ENCODE results near the gene DLX6.

The DLX6 gene

GRCh38 chr7:97020996-97021746 is 15.8 kb downstream of the DLX6 start:
- TF ChIP-seq, protein P1, sequence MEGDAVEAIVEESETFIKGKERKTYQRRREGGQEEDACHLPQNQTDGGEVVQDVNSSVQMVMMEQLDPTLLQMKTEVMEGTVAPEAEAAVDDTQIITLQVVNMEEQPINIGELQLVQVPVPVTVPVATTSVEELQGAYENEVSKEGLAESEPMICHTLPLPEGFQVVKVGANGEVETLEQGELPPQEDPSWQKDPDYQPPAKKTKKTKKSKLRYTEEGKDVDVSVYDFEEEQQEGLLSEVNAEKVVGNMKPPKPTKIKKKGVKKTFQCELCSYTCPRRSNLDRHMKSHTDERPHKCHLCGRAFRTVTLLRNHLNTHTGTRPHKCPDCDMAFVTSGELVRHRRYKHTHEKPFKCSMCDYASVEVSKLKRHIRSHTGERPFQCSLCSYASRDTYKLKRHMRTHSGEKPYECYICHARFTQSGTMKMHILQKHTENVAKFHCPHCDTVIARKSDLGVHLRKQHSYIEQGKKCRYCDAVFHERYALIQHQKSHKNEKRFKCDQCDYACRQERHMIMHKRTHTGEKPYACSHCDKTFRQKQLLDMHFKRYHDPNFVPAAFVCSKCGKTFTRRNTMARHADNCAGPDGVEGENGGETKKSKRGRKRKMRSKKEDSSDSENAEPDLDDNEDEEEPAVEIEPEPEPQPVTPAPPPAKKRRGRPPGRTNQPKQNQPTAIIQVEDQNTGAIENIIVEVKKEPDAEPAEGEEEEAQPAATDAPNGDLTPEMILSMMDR (IDR thresholded peaks at IDR 0.05; ENCODE audit: extremely low read depth, missing control alignments), result no peak
- no peak for DNase-seq (ENCODE audit: low spot score)

DNA sequence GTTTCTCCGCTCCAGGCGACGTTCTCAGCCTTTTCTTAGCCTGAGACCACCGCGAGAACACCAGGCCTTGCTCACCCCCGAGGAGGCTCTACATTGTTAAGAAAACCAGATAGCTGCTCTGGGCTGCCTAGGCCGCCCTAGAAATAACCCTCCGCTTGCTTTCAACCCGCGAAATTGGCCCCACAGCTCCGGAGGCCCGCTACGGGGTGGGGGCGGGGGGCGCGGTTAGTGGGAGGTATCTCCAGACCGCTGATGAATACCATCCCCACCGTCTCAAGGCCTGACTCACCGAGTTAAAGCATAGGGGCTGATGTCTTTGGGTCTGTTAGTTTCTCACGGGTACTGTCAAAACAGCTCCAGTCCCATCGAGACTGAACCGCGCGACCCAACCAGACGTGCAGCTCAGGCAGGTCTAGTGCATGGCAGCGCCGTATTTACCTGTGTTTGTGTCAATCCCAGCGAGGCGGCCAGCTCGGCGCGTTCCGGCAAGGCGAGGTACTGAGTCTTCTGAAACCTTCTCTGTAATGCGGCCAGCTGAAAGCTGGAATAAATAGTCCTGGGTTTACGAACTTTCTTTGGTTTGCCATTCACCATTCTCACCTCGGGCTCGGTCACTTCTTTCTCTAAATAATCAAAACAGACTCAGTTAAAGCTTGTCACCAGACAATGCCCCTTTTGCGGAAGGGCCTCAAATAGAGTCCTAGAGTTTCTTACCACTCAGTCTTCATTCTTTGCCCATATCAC is 16.6 kb downstream of the DLX6 start:
- DNase-seq (ENCODE audit: low spot score), result no peak
- TF ChIP-seq, protein P1 (IDR thresholded peaks at IDR 0.05; ENCODE audit: extremely low read depth, missing control alignments), result no peak

DNA sequence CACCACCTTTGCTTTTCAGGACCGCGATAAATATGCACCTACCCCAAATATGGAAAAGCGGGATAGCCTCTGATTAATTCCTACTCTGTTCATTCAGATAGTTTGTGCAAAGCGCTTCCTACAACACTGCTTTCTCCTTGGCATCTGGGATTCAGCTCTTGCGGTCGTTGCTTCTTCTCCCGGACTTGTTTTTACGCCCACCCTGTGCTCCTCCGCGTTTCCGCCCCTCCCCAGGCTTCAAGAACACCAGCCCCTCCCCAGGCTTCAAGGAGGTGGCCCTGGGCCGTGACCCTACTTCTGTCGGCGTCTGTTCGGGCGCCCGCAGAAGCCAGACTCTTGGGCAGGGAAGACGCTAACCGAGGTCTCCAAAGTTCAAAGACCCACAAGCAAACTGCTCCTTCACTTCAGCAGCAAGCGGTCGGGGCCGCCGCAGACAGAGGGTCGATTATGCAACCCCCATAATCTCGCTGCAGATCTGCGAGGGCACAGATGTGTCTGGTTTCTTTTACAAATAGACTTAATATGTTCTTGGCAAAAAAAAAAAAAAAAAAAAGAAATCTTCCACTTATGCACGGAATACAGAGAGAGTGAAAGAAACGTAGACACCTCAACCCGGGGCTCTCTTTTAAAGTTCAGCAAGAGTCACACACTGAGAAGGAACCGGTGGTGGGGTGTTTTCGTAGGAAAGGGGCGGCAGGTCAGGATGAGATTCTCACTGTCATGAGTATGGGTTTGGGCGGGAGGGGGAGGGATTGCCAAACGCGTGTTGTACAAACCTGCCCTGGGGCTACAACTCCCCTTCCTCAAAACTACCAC is 17.3 kb downstream of the DLX6 start:
- TF ChIP-seq, protein P1 (IDR thresholded peaks at IDR 0.05; ENCODE audit: extremely low read depth, missing control alignments), result no peak
- no peak for DNase-seq (ENCODE audit: low spot score)

GRCh38 chr7:97024209-97025129 is 19.1 kb downstream of the DLX6 start, which contains the start of gene DLX5:
TSS of gene DLX5 (minus strand) at chr7:97024831. CDS start at chr7:97024623, 208 bp downstream.
- DNase-seq (ENCODE audit: low spot score), result no peak
- TF ChIP-seq, protein P1 (IDR thresholded peaks at IDR 0.05; ENCODE audit: extremely low read depth, missing control alignments), result no peak

- TF ChIP-seq, protein P1 (IDR thresholded peaks at IDR 0.05; ENCODE audit: extremely low read depth, missing control alignments), result no peak
- DNase-seq (ENCODE audit: low spot score), result no peak
Observed at GRCh38 chr7:97025130-97025499, 19.8 kb downstream of the DLX6 start.

DNA sequence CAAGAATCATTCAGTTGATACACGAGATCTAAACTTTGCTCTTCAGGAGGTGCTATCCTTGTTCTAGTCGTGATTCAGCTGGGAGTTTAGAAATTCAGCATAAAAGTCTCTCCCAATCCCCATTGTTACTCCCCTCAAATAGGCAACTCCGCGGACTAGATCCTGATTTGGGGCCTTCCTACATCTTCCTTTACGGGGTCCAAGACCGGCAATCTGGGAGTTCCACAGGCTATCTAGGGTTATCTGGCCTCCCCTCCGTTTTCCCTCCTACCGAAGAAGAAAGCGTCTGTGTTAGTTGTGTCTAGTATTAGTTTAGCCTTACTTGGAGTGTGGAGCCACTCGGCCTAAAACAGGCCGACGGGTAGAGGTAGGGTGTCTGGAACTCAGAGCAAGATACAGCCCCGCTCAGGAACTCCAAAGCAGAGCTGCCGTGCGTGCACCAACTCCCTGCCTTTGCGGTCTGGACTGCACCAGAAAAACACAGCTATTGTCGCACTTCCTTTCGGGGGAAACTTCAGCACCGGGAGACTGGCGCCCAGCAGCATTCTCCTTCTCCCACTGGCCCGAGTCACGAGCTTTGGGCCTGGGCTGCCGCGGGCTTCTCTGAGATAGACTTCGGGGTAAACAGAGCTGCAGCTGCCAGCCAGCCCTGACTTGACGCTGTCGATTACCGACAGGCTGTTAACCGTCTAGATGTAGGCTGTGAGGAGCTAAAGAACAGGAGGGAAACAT is 20.8 kb downstream of the DLX6 start:
- no peak for DNase-seq (ENCODE audit: low spot score)
- TF ChIP-seq, protein P1 (IDR thresholded peaks at IDR 0.05; ENCODE audit: extremely low read depth, missing control alignments), result no peak

Data from GM20000 (cell line).